Lung (tissue), 12 donors: ENCODE measurements around the gene NUP88. TPM values are rescaled to one million over a fixed set of nuclear protein-coding genes. Genes with fewer than 3 reads are reported as not detected.
A peak's percentile ranks its signal among the peaks of the same experiment; 100 is the strongest.

ENCODE experiments used
- ATAC-seq: fragments of 200-7000 bp; cut with Tn5 transposase; one replicate; pipeline ENCODE4 v1.9.1; 2020; ENCODE audit warnings: moderate number of reproducible peaks; ENCODE audit not compliant: insufficient read depth, low FRiP score
- DNase-seq, 3 donors: peaks; one replicate each; pipeline ENCODE4 v3.0.0-alpha.2; 2013 to 2017
- H3K27ac ChIP-seq, 2 donors: one replicate each; pipeline ENCODE4 v1.5.1; 2013; ENCODE audit warnings: mild to moderate bottlenecking in 2 of 2, moderate library complexity in 2 of 2, control low read depth in 1 of 2, inconsistent platforms in 1 of 2, low read depth in 1 of 2, low read length in 1 of 2
- H3K27me3 ChIP-seq, 3 donors: one replicate each; pipeline ENCODE4 v1.5.1; 2013; ENCODE audit warnings: low read length in 2 of 3; ENCODE audit not compliant: control insufficient read depth in 3 of 3, insufficient read depth in 3 of 3
- H3K36me3 ChIP-seq, 4 donors: one replicate each; pipeline ENCODE4 v1.5.1; 2013; ENCODE audit warnings: low read length in 4 of 4, mild to moderate bottlenecking in 1 of 4, moderate library complexity in 1 of 4; ENCODE audit not compliant: control insufficient read depth in 4 of 4, insufficient read depth in 4 of 4
- H3K4me1 ChIP-seq, 5 donors: one replicate each; pipeline ENCODE4 v1.5.1; 2013; ENCODE audit warnings: low read length in 5 of 5, mild to moderate bottlenecking in 2 of 5, moderate library complexity in 1 of 5; ENCODE audit not compliant: control insufficient read depth in 5 of 5, insufficient read depth in 5 of 5
- H3K4me3 ChIP-seq: one replicate; pipeline ENCODE4 v1.5.1; 2013; ENCODE audit warnings: mild to moderate bottlenecking, control low read depth, moderate library complexity
- H3K9ac ChIP-seq, 2 donors: one replicate each; pipeline ENCODE4 v1.5.1; 2013; ENCODE audit warnings: low read length in 2 of 2, control low read depth in 1 of 2; ENCODE audit not compliant: insufficient read depth in 1 of 2
- H3K9me3 ChIP-seq, 4 donors: one replicate each; pipeline ENCODE4 v1.5.1; 2013; ENCODE audit warnings: low read length in 3 of 4, mild to moderate bottlenecking in 1 of 4, moderate library complexity in 1 of 4; ENCODE audit not compliant: control insufficient read depth in 4 of 4, insufficient read depth in 3 of 4
- CTCF ChIP-seq: IDR thresholded peaks from 2 replicates; pipeline ENCODE4 v1.5.1; 2012; ENCODE audit warnings: mild to moderate bottlenecking; ENCODE audit errors: control extremely low read depth, extremely low read depth
- WGBS, 2 donors: extraction: QIAGEN DNeasy Blood & Tissue Kit; methylation state at CpG; one replicate each; pipeline ENCODE4 v1.1.7; 2013; 5-methylcytosine and 5-hydroxymethylcytosine counted together
- polyA plus RNA-seq, 2 donors: library from polyadenylated mRNA; stranded (reverse); fragments of 200-250 nt; gene quantifications; one replicate each; pipeline ENCODE4 v1.2.1, GENCODE V29; 2013
- total RNA-seq, 2 donors: library from RNA; depleted of rRNA in 1 of 2; stranded (reverse); fragments of >200 nt in 1 of 2; gene quantifications; one replicate each; pipeline ENCODE4 v1.2.1, GENCODE V29; 2014 to 2021
- donor health status: control.
- donor health status: control.
- donor health status: Bipolar disorder and iron deficiency.
- donor health status: healthy.
- donor health status: DM: yes; HTN: yes; CAD: no.

NUP88 gene
- total and polyA plus RNA-seq, 4 donors: 30.0 to 76.4 (median 54.8) TPM

GRCh38 chr17:5425826-5426225 is 6.4 kb upstream of the NUP88 start:
- Histone ChIP-seq H3K4me3 (no peak overlapping the region), H3K9me3 (no peaks in the 10 kb centered on the region), H3K27ac (no peak overlapping the region), H3K27me3 (no peaks in the 10 kb centered on the region), H3K9ac (no peak overlapping the region), H3K36me3 (peaks cover 32 to 54% (median 35%) of the 10 kb centered on the region in 4 donors), H3K4me1 (peaks cover 0 to 4% (median 1%) of the 10 kb centered on the region in 5 donors)
- no peak for DNase-seq
- TF ChIP-seq CTCF: no peak
- WGBS, 2 donors: 91 to 95% methylated on average over 3 of the region's 3 CpGs
- no peak for ATAC-seq

- peaks cover 30 to 52% (median 35%) of the 10 kb centered on the region in 4 donors for H3K36me3 ChIP-seq
- H3K27me3 ChIP-seq: no peaks in the 10 kb centered on the region
- ATAC-seq (no peak), DNase-seq (peak in 2 of 3 donors; percentile 23 to 42)
- H3K9me3 ChIP-seq: no peaks in the 10 kb centered on the region
- H3K4me3 ChIP-seq: no peak overlapping the region
- WGBS, 2 donors: 65 to 81% methylated on average over 1 of the region's 1 CpG
- TF ChIP-seq CTCF: no peak
- H3K4me1 ChIP-seq: peaks cover 0 to 10% (median 1%) of the 10 kb centered on the region in 5 donors
- H3K9ac ChIP-seq: no peak overlapping the region
- H3K27ac ChIP-seq: no peak overlapping the region
Measured at GRCh38 chr17:5424909-5425308, 5.4 kb upstream of the NUP88 start.

- WGBS, 2 donors: 98 to 100% methylated on average over 2 of the region's 2 CpGs
- no peaks in the 10 kb centered on the region for H3K27me3 ChIP-seq
- H3K9me3 ChIP-seq: no peaks in the 10 kb centered on the region
- no peak overlapping the region for H3K27ac ChIP-seq
- peaks cover 0 to 12% (median 3%) of the 10 kb centered on the region in 5 donors for H3K4me1 ChIP-seq
- peaks cover 20 to 31% (median 23%) of the 10 kb centered on the region in 4 donors for H3K36me3 ChIP-seq
- H3K4me3 ChIP-seq: no peak overlapping the region
- no peak for DNase-seq
- ATAC-seq: no peak
- no peak overlapping the region for H3K9ac ChIP-seq
- no peak for TF ChIP-seq CTCF
Measured at GRCh38 chr17:5422505-5422904, 3.0 kb upstream of the NUP88 start.

- H3K27ac ChIP-seq: peak within 1 kb of the TSS; percentile 76 to 87
- peaks cover 0 to 17% (median 5%) of the 10 kb centered on the region in 5 donors for H3K4me1 ChIP-seq
- TF ChIP-seq CTCF: no peak
- WGBS, 2 donors: 0% methylated on average over 41 of the region's 41 CpGs
- no peaks in the 10 kb centered on the region for H3K27me3 ChIP-seq
- H3K36me3 ChIP-seq: peaks cover 13 to 27% (median 18%) of the 10 kb centered on the region in 4 donors
- ATAC-seq (peak; percentile 86), DNase-seq (peak in 2 of 3 donors; percentile 91 to 95)
- peak within 1 kb of the TSS; percentile 87 to 89 for H3K9ac ChIP-seq
- no peaks in the 10 kb centered on the region for H3K9me3 ChIP-seq
- H3K4me3 ChIP-seq: peak within 1 kb of the TSS; percentile 78
Measured at GRCh38 chr17:5419959-5420653, 644 bp upstream of the NUP88 start, which contains the start of gene RPAIN. Gene RPAIN (plus strand): TSS chr17:5420182. CDS start chr17:5420211, 29 bp downstream.
